ENCODE data around the gene ITK. TPM values are rescaled to one million over a fixed set of nuclear protein-coding genes. Genes with fewer than 3 reads are reported as not detected.

Gene ITK
- total RNA-seq, 2 donors from 2014 or later = 3.4 to 8.2 TPM

DNA sequence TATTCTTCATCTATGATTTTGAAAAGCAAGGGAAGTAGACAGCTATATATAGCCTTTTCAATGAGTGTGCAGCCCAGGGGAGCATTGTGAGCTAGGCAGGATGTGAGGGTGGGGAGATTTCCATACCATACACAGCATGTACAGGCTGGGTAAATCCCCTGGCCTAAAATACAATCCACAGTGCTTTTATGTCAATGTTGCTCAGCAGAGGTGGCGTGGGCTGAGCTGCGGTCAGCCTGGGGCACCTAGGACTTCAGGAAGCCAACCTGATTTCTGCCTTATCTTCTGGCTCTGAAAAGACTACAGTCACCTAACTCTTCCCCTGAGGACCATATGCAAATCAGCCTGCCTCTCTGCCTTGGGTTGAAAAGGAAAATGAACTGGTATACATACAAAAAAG is 8.2 kb upstream of the ITK start:
- DNase-seq (ENCODE audit: low spot score) (no peak), ATAC-seq (ENCODE audit: insufficient number of reproducible peaks, low FRiP score, low read depth) (no peak)
- Histone ChIP-seq H3K27ac (no peak overlapping the region), H3K4me1 (ENCODE audit: control insufficient read depth in 1 of 2, low read depth in 2 of 2) (no peaks in the 10 kb centered on the region), H3K9me3 (no peaks in the 10 kb centered on the region), H3K4me3 (no peak overlapping the region), H3K36me3 (no peaks in the 10 kb centered on the region), H3K27me3 (replicated peaks; ENCODE audit: insufficient read depth) (no peaks in the 10 kb centered on the region)
- TF ChIP-seq, protein P1, sequence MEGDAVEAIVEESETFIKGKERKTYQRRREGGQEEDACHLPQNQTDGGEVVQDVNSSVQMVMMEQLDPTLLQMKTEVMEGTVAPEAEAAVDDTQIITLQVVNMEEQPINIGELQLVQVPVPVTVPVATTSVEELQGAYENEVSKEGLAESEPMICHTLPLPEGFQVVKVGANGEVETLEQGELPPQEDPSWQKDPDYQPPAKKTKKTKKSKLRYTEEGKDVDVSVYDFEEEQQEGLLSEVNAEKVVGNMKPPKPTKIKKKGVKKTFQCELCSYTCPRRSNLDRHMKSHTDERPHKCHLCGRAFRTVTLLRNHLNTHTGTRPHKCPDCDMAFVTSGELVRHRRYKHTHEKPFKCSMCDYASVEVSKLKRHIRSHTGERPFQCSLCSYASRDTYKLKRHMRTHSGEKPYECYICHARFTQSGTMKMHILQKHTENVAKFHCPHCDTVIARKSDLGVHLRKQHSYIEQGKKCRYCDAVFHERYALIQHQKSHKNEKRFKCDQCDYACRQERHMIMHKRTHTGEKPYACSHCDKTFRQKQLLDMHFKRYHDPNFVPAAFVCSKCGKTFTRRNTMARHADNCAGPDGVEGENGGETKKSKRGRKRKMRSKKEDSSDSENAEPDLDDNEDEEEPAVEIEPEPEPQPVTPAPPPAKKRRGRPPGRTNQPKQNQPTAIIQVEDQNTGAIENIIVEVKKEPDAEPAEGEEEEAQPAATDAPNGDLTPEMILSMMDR (IDR thresholded peaks at IDR 0.05) = no peak

DNA sequence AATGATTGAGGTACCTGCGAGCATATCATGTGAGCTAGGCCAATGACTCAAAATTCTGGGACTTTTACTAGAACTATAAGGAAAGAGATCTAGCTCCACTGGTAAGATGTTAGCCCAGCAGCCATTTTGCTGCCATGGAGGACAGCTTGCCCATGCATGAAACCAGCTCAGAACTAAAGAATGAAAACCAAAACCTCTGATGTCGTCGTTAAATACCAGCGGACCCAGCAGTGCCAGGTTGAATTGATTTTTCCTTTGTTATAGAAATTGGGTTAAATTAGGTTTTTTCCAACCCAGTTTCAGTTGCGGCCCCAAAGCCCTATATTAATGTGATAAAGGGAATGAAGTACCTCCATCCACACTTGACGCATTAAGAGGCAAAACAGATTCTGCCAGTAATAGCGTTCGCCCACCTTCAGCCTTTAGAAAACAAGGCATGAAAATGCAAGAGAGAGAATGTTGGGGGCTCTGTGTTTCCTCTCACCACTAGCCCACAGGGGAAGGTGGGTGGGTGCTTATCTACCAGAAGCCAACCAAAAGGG is 5.5 kb upstream of the ITK start:
- TF ChIP-seq, protein P1 (IDR thresholded peaks at IDR 0.05) = no peak
- no peaks in the 10 kb centered on the region for H3K9me3 ChIP-seq
- H3K27me3 ChIP-seq (replicated peaks; ENCODE audit: insufficient read depth) = no peaks in the 10 kb centered on the region
- no peaks in the 10 kb centered on the region for H3K36me3 ChIP-seq
- ATAC-seq (ENCODE audit: insufficient number of reproducible peaks, low FRiP score, low read depth) (no peak), DNase-seq (ENCODE audit: low spot score) (no peak)
- H3K27ac ChIP-seq = no peak overlapping the region
- no peaks in the 10 kb centered on the region for H3K4me1 ChIP-seq (ENCODE audit: control insufficient read depth in 1 of 2, low read depth in 2 of 2)
- no peak overlapping the region for H3K4me3 ChIP-seq

DNA sequence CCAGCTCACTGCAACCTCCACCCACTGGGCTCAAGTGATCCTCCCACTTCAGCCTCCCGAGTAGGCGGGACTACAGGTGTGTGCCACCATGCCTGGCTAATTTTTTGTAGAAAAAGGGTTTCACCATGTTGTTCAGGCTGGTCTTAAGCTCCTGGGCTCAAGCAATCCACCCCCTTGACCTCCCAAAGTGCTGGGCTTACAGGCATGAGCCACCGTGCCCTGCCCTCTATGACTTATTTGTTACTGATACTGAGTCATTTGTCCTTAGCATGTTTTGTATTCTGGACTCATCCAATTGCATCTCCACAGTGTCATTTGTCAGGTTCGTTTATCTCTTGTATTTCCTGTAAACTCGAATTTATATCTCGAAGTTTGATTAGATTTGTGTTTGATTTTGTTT is 2.7 kb upstream of the ITK start:
- Histone ChIP-seq H3K36me3 (no peaks in the 10 kb centered on the region), H3K27me3 (replicated peaks; ENCODE audit: insufficient read depth) (no peaks in the 10 kb centered on the region), H3K9me3 (no peaks in the 10 kb centered on the region), H3K27ac (no peak overlapping the region), H3K4me1 (ENCODE audit: control insufficient read depth in 1 of 2, low read depth in 2 of 2) (no peaks in the 10 kb centered on the region), H3K4me3 (no peak overlapping the region)
- ATAC-seq (ENCODE audit: insufficient number of reproducible peaks, low FRiP score, low read depth) (no peak), DNase-seq (ENCODE audit: low spot score) (no peak)
- TF ChIP-seq, protein P1 (IDR thresholded peaks at IDR 0.05) = no peak

DNA sequence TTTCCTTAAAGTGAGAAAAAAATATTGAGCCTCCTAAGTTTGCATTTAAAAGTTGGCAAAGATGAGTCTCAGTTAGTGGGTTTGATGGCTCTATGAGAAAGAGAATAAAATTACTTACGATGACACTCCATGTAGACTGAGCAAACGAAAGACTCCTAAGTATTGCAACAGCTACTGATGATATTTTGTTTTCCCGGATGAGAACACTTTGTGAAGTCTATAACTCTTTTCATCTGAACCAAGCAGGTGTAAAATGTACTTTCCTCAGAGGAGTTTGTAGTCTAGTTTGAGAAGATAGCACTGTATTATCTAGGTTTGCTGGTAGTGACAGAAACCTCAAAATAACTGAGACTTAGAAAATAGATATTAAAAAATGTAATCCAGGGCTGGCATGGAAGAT is 1.7 kb upstream of the ITK start:
- no peak overlapping the region for H3K27ac ChIP-seq
- DNase-seq (ENCODE audit: low spot score) = no peak
- H3K9me3 ChIP-seq = no peaks in the 10 kb centered on the region
- no peaks in the 10 kb centered on the region for H3K4me1 ChIP-seq (ENCODE audit: control insufficient read depth in 1 of 2, low read depth in 2 of 2)
- no peaks in the 10 kb centered on the region for H3K36me3 ChIP-seq
- ATAC-seq (ENCODE audit: insufficient number of reproducible peaks, low FRiP score, low read depth) = no peak
- H3K4me3 ChIP-seq = no peak overlapping the region
- TF ChIP-seq, protein P1 (IDR thresholded peaks at IDR 0.05) = no peak
- no peaks in the 10 kb centered on the region for H3K27me3 ChIP-seq (replicated peaks; ENCODE audit: insufficient read depth)

DNA sequence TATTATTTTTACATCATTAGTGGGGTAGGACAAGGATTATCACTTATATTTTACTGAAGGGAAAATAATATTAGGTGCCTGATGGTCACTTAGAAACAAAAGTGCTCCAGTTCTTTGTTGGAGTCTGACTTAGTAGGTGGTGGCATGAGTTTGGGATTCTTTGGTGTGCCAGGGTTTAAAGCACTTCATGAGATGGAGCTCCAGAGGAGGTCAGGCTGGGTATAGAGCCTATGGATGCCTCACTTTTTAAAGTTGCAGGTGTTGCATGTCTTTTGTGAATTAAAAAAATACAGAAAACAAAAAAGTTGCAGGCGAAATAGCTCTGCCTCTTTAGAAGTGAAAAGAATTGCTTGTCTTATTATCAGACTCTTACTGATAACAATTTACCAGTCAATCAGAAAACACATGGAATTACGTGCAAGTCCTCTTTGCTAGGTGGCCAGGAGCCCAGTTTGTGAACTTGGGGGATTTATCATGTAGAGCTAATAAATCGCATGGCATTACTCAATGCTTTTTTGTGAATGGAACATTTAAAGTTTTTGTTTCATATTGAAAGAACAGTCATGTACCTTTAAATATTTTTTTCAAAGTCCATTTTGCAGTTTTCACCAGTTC is 1.6 kb downstream of the ITK start:
- Histone ChIP-seq H3K36me3 (no peaks in the 10 kb centered on the region), H3K4me3 (peak overlapping the region; percentile 32), H3K9me3 (no peaks in the 10 kb centered on the region), H3K27ac (no peak overlapping the region), H3K4me1 (ENCODE audit: control insufficient read depth in 1 of 2, low read depth in 2 of 2) (no peaks in the 10 kb centered on the region), H3K27me3 (replicated peaks; ENCODE audit: insufficient read depth) (no peaks in the 10 kb centered on the region)
- ATAC-seq (ENCODE audit: insufficient number of reproducible peaks, low FRiP score, low read depth) (no peak), DNase-seq (ENCODE audit: low spot score) (no peak)
- TF ChIP-seq, protein P1 (IDR thresholded peaks at IDR 0.05) = no peak
